Stimulated activated CD8-positive, alpha-beta memory T cell treated with anti-CD3 and anti-CD28 coated beads, Interleukin-7, amount 100 ng/mL, for 4 hours (primary cell): ENCODE results near the gene EPN1.
A peak's percentile ranks its signal among the peaks of the same experiment; 100 is the strongest.

Source experiments
- DNase-seq, 2 donors: peaks; one replicate each; pipeline ENCODE4 v3.0.0-alpha.2; 2020; ENCODE audit warnings: low read depth in 2 of 2

EPN1 gene

DNA sequence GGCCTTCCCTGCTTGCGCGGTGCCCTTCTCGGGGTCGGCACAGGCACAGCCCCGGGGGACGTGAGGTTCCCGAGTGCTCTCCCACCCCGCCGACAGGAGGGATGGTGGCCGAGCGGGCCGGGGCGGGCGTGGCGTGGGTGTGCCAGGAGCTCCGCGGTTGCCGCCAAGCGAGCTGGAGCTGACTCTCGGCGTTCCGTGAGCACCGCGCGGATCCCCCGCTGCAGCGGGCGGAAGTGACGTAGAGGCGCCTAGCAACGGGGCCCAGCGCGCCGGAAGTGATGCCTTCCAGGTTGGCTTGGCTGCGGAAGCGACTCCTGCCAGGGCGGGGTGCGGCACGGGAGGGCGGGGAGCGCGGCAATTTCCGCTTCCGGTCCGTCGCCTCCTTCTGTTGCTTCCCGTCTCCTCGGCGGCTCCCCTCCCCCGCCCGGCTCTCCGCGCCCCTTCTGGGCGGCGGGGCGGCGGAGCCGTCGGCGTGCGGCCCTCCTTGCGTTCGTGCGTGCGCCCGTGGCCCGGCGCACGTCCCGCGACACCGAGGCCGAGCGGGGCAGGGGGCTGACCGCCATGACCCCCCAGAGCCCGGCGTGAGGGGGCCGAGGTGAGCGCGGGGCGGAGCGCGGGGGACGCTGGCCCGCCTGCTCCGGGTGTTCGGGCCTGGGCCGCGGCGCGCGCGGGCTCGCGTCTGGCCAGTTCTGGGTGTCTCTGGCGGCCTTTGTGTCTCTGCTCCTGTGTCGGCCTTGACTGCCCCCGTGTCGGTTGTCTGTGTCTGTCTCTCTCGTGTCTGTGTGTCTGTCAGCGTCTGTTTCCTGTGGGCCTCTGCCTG is at the start of gene EPN1:
TSS of gene EPN1 (plus strand) at position 386 of the 820 bp plus-strand sequence. CDS start 3,402 bp downstream, outside the sequence.
- peak; percentile 94 to 98 for DNase-seq

DNA sequence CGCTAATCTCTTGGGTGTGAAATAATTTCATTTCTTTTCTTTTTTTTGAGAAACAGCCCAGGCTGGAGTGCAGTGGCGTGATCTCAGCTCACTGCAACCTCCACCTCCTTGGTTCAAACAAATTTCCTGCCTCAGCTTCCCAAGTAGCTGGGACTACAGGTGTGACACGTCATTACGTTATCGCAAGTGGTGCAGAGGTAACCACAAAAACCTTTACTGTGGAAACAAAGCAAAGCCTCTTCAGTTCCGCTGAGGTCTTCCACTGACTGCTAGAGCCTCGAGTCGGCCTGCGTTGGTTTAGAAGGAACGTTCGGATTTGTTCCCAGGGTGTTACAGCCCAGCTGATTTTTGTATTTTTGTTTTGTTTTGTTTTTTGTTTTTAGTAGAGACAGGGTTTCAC is 48.7 kb upstream of the EPN1 start:
- DNase-seq, result peak in 1 of 2 donors; percentile 21

DNA sequence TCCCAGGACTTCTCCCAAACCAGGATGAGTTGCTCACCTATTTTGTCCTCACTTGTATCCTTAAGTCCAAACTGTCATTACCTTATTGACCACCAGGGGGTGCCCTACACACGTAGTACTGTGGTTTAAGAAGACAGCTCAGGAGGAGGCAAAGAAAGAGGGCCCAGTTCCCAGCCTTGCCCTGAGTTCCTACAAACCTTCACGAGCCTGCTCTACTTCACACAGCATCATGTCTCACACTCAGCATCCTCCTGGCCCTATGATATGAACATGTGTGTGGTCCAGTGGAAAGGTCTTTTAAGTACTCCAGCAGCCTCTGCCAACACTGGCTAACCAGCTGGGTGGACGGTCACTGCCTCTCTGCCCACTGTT is 42.6 kb upstream of the EPN1 start:
- peak; percentile 63 to 86 for DNase-seq

DNA sequence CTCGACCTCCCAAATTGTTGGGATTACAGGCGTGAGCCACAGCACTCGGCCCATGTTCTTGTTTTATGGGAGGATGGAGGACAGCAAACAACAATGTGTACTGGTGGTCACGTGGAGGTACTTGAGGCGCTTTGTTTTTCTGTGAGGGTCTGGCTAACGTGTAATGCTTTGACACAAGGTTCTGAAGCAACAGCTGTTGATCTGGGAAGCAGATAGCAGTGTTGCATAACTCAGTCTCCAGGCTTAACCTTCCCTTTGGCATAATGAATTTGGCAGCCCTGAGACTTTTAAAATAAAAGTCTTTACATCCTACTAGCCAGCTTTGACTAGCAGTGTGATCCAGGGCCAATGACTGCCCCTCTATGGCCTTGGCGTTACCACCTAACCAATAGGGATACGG is 41.2 kb upstream of the EPN1 start:
- no peak for DNase-seq

- no peak for DNase-seq
These were observed 39.7 kb upstream of the EPN1 start for GRCh38 chr19:55635334-55635717.

DNA sequence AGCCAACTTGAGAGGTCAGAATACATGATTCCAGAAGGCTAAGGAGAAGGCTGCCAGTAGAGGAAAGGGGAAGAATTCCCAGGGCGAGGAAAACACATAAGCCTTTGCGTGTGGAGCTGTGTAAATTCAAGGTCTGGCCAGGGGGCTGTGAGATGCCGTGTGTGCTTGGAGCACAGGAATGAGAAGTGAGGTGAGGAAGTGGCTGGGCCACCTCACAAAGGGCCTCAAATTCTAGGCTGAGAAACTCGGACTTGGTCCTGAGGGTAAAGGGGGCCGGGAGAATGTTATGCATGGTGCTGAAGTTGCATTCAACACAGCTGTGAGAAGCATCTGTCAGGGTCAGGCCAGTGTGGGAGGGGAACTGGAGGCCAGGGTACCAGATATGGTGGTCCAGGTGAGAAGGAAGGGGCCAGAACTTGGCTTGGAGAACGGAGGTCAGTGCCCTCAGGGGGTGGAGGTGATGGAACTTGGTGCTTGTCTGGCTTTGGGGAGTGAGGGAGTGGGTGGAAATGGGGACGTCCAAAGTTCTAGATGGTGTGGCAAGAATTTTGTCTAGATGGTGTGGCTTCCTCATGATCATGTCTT is 39.1 kb upstream of the EPN1 start:
- DNase-seq, result no peak

- DNase-seq, result no peak
These were observed 38.3 kb upstream of the EPN1 start for GRCh38 chr19:55636723-55637122.

DNA sequence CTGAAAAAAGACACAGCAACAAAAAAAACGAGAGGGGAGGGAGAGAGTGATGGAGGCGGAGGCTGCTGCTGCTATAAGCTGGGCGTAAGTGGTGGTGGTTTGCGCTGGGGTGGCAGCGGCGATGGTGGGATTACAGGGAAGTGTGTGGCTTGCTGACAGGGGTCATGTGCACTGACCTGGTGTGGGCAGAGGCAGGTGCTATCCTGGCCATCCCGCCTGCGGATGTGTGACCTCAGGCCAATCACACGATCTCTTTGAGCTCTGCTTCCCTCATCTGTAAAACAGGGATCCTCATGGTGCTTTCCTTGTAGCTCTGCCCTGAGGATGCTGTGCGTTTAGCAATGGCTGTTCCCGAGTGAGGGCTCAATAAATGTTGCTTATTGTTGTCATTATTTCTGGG is 37.5 kb upstream of the EPN1 start:
- no peak for DNase-seq

DNA sequence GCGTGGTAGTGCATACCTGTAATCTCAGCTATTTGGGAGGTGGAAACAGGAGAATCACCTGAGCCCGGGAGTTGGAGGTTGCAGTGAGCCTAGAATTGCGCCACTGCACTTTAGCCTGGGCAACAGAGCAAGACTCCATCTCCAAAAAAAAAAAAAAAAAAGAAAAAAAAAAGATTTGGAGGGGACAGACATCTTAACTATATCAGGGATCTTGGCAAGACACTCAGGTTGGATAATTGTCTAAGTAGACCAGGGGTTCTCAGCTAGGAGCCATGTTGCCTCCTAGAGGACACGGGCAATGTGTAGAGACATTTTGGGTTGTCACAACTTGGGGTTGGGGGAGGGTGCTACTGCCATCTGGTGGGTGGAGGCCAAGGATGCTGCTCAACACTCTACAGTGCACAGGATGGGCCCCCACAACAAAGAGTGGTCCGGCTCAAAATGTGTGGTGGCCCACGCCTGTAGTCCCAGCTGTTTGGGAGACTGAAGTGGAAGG is 36.1 kb upstream of the EPN1 start:
- peak; percentile 33 to 48 for DNase-seq

DNA sequence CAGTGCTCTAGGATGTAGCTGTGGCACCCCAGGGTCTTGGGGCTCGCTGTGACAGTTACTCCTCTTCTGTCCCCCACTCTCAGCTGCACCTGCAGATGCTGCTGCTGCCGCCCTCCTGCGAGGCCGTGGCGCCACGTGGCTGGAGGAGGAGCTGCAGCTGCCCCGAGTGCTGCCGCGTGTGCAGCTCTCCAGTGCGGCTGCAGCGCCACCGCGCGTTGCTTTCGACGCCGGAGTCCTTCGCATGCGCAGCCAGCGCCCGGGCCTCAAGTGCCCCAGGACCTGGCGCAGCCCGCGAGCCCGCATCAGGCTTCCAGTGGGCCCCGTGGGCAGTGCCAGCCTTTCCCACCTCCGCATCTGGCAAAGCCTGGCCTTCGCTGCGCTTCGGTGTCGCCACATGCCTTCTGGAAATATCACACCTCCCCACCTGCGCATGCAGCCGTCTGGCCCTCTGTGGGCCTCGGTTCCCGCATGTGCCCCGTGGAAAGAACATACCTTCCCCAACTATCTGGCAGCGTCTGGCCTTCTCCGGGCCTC is 34.9 kb upstream of the EPN1 start:
- DNase-seq, result peak; percentile 47 to 73

DNA sequence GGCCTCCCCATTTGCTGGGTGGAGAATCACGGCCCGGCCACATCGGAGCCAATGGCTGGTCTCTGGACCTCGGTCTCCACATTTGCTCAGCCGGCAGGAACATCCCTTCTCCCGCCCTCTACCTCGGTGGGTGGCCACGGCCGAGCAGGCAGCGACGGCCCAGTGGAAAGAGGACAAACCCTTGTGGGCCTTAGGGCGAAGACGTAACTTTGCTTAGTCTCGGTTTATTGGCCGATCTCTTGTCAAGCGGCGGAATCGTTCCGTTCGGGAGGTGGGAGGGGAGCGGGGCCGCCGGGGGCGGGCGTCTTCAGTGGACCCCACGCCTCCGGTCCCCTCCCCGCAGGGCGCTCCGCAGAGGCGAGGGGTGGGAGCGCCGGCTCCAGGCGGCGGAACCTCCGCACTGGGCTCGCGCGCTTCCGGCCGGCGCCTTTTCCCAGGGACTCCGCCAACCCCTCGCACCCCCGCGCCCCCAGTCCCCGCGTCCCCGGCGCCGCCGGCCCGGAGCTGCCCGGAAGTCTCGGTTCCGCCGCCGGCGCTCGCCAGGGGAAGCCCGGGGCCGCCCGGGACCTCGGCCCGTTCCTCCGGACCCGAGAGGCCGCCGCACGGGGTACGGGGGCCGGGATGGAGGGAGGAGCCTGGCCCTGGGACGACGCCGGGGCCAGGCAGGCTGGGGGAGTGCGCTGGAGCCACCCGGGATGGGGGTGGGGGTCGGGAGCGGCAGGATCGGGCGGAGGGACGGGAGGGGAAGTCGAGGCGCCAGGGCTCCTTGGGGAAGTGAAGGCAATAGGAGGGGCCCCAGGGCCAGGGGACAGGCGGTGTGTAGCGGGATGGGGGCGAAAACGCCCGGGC is 34.2 kb upstream of the EPN1 start, which contains the start of gene ZNF580:
TSS of gene ZNF580 (plus strand) at position 426 of the 849 bp plus-strand sequence. CDS start 1,507 bp downstream, outside the sequence.
- peak in 1 of 2 donors; percentile 66 for DNase-seq

GRCh38 chr19:55641426-55642152 is 33.4 kb upstream of the EPN1 start:
- DNase-seq, result no peak

GRCh38 chr19:55642153-55643002 is 32.6 kb upstream of the EPN1 start:
- DNase-seq, result peak in 1 of 2 donors; percentile 21

DNA sequence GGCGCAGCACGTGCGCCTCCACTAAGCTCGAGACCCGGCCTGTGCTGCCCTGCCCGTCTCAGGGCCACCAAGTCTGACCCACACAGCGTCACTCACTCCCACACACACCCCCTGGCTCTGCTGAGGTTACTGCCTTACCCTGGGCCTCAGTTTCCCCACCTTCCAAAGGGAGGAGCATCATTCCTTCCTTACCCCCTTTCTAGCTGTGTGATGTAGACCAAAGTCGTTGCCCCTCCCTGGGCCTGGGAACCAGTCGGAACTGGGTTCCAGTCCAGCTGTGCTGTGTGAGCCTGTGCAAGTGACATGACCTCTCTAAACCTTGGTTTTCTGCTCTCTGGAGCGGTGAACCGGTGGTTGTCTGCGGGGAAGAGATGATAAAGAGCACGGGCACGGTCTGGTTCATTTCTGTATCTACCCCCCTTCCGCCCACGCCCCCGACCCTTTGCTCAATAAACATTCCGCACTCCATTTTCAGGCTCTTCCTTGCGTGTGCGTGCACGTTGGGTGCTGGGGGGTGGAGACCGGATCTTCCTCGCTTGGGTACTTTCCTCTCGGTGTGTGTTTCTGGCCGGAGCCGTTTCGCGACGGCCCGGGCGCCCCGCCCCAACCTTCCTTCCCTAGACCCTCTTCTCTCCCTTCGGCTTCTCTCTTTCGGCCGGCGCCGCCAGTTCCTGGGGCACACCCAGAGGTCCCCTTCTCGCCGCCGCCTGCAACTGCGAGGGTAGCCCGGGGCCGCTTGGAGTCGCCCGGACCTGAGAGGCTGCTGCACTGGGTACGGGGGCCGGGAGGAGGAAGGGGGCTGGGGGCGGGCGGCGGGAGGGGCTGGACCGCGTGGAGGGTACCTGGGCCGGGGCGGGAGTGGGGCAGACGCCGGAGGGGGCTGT is 31.8 kb upstream of the EPN1 start, which contains the start of gene ZNF581:
TSS of gene ZNF581 (plus strand) at position 647 of the 884 bp plus-strand sequence. CDS start 923 bp downstream, outside the sequence.
- DNase-seq, result peak; percentile 60 to 75

- no peak for DNase-seq
These were observed 31.2 kb upstream of the EPN1 start for GRCh38 chr19:55643887-55644176.

GRCh38 chr19:55644191-55644833 is 30.7 kb upstream of the EPN1 start:
- DNase-seq, result no peak

- DNase-seq, result no peak
These were observed 30.0 kb upstream of the EPN1 start for GRCh38 chr19:55644842-55645511.

DNA sequence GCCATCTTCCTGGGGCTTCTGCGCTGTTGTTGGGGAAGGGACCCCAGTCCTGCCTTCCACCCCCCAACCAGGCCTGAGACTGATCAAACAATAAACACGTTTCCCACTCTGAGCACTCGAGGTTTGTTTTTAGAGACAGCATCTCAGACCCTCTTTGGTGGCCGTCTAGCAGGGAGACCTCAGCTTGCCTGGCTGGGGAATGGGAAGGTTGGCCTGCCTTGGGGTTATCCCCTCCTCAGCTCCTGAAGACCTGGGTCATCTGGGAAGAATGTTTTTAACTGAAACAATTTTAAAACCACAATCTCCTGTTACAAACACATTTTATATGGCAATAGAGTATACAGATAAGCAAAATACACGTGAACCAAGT is 29.5 kb upstream of the EPN1 start:
- DNase-seq, result no peak
